GM12801 (cell line): Measurements from ENCODE around the gene ZNF787.

Experiments used
- TF ChIP-seq, protein P1 (sequence below): IDR thresholded peaks from one replicate; pipeline ENCODE4 v1.5.1; 2011; ENCODE audit warnings: control low read depth; ENCODE audit not compliant: insufficient read length; ENCODE audit errors: extremely low read depth

Gene ZNF787

DNA sequence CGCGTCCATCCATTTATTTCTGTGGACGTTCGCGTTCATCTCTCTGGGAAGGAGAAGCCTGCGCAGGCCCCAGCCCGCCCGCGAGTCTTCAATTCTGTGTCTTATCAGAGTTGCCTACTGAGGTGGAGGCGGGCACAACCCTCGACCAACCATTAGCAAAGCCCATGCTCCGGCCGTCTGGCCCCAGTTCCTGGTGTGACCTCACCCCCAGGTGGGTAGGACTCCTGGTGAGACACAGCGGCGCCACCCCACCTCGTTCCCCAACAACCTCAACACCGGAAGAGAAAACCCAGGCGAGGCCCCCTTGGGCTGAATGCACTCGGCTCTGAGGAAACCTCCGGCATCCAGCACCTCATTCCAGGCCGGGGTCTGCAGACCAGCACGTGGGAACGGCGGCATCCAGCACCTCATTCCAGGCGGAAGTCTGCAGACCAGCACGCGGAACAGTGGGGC is 14.7 kb downstream of the ZNF787 start:
- TF ChIP-seq, protein P1, sequence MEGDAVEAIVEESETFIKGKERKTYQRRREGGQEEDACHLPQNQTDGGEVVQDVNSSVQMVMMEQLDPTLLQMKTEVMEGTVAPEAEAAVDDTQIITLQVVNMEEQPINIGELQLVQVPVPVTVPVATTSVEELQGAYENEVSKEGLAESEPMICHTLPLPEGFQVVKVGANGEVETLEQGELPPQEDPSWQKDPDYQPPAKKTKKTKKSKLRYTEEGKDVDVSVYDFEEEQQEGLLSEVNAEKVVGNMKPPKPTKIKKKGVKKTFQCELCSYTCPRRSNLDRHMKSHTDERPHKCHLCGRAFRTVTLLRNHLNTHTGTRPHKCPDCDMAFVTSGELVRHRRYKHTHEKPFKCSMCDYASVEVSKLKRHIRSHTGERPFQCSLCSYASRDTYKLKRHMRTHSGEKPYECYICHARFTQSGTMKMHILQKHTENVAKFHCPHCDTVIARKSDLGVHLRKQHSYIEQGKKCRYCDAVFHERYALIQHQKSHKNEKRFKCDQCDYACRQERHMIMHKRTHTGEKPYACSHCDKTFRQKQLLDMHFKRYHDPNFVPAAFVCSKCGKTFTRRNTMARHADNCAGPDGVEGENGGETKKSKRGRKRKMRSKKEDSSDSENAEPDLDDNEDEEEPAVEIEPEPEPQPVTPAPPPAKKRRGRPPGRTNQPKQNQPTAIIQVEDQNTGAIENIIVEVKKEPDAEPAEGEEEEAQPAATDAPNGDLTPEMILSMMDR = no peak

DNA sequence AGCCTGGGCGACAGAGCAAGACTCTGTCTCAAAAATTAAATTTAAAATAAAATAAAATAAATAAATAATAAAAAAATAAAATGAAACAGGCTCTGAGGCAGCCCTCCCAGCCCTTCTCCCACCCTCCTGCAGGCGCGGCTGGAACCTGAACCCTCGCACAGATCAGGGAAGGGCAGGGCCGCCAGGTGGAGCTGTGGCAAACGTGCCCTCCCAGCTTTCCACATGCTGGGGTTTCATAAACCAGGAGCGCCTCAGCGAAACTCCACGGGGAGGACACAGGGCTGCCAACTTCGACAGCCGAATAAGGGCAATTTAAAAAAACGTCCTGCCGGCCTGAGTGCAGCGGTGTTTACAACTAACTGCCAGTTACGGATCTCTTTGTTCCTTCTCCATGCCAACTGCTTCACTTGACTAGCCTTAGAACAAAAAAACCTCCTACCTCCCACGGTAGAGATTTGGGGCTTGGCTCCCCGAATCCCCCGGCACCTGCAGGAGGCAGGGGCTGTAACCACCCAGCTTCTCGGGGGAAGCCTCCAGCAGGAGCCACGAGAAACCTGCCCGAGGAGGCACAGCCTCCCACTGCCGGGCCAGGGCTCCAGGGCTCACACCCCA is 15.9 kb downstream of the ZNF787 start:
- TF ChIP-seq, protein P1 = no peak

DNA sequence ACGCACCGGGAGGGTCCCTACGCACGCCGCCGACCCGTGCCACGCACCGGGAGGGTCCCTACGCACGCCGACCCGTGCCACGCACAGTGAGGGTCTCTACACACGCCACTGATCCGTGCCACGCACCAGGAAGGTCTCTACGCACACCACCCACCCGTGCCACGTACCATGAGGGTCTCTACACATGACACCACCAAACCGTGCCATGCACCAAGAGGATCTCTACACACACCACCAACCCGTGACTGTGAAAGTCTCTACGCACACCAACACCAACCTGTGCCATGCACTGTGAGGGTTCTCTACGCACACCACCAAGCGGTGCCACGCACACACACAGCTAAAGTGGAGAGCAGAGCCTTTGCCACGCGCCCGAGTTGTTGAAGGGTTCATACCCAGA is 16.7 kb downstream of the ZNF787 start:
- TF ChIP-seq, protein P1 = no peak

DNA sequence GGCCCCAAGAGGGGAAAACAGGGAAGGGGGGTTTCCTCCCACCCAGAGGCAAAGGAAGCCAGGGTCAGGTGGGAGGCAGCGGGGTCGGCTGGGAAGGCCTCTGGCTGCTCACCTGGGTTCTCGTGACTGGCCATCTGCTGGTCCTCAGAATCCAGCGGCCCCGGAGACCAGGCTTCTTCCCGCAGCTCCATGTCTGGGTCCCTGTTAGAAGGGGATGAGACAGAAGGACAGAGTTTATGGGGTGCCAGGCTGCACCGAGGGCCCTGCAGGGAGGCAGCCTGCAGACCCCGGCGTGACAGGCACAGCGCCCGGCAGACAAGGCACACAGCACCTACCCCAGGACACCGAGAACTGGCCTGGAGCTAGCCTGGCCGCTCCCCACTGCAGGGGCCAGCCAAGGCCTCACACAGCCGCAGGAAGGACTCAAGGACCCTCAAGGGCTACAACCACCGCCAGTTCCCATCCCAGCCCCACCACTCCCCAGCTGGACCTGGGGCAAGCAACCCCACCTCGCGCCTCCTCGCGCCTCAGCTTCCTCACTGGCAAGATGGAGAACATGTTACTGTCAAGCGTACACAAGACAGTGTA is 18.0 kb downstream of the ZNF787 start:
- TF ChIP-seq, protein P1 = no peak

DNA sequence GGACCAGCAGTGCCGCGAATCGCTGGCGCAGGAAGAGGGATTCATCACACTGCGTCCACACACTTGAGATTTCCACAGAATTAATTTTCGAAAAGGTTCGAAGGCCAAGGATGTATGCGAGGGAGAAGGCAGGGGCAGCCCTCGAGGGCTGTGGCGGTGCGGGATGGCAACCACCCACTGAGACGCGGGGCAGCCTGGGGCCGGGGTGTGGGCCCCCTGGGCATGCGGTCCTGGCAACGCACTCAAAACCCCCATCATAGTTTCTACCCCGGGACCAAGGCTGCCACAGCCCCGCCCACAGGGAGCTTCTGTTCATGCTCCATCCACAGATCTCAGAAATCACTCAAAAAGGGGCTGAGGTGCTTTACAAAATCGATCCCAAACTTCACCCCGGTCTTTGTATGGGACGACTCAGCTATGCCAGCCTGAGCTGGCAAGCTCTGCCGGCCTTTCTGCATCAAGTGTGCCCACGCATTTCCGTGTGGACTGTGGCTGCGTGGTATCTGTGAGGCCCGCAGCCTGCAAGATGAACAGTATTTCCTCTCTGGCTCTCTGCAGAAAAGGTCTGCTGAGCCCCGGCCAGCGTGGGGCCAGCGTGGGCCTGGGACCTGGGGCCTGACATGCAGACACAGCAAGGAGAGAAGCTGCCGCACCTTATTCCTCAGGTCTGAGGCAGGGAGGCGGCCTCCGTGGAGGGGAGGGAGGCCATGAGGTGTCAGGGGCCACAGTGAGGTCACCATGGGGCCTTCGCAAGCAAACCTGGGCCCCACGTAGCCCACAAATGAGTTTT is 19.2 kb downstream of the ZNF787 start:
- TF ChIP-seq, protein P1 = no peak

DNA sequence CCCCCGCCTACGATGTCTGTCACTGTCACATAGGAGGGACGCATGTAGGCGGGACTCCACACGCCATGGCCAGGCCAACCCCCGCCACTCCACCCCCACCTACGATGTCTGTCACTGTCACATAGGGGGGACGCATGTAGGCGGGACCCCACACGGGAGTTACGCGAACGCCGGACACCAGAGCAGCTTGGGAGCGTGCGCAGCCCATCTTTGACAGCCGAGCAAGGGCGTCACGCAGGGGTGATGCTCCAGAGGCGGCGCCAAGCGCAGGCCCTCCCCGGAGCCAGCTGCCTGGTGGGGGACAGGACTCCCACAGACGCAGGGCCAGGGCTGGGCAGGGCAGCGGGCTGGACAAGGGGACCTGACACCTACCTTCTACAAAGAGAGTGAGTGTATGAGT is 20.0 kb downstream of the ZNF787 start:
- TF ChIP-seq, protein P1 = no peak
